ENCODE data around the gene ZFC3H1. TPM values are rescaled to one million over a fixed set of nuclear protein-coding genes. Genes with fewer than 3 reads are reported as not detected.

ZFC3H1 gene
- total and polyA plus RNA-seq, 8 donors: 8.6 to 32.6 (median 18.8) TPM

GRCh38 chr12:71682466-71682865, 18.8 kb upstream of the ZFC3H1 start:
- no peak overlapping the region for H3K4me3 ChIP-seq
- no peak overlapping the region for H3K27ac ChIP-seq
- peaks cover 0 to 8% (median 4%) of the 10 kb centered on the region in 3 donors for H3K4me1 ChIP-seq
- intact Hi-C loops (cut with DNase I): no loop called here
- no peak for FAIRE-seq
- no peak for DNase-seq
- no peak for TF ChIP-seq CTCF (IDR thresholded peaks at IDR 0.05)
- no peaks in the 10 kb centered on the region for H3K36me3 ChIP-seq
- H3K27me3 ChIP-seq: no peaks in the 10 kb centered on the region
- ATAC-seq: no peak
- WGBS, 2 donors: 86 to 92% methylated on average over 1 of the region's 1 CpG
- H3K9me3 ChIP-seq: no peaks in the 10 kb centered on the region

- H3K4me1 ChIP-seq: peaks cover 0 to 11% (median 7%) of the 10 kb centered on the region in 3 donors
- H3K36me3 ChIP-seq: no peaks in the 10 kb centered on the region
- intact Hi-C loops (cut with DNase I): no loop called here
- DNase-seq (no peak), ATAC-seq (peak; percentile 82 to 98 (median 90)), FAIRE-seq (no peak)
- no peaks in the 10 kb centered on the region for H3K9me3 ChIP-seq
- H3K27ac ChIP-seq: no peak overlapping the region
- no peaks in the 10 kb centered on the region for H3K27me3 ChIP-seq
- no peak for TF ChIP-seq CTCF (IDR thresholded peaks at IDR 0.05)
- H3K4me3 ChIP-seq: no peak overlapping the region
- WGBS, 2 donors: 24 to 28% methylated on average over 1 of the region's 1 CpG
These were observed 8.2 kb upstream of the ZFC3H1 start for GRCh38 chr12:71671816-71672215.

- H3K4me1 ChIP-seq: peaks cover 0 to 11% (median 7%) of the 10 kb centered on the region in 3 donors
- no peak for FAIRE-seq
- no peak overlapping the region for H3K4me3 ChIP-seq
- TF ChIP-seq CTCF (IDR thresholded peaks at IDR 0.05): no peak
- intact Hi-C loops (cut with DNase I): no loop called here
- no peaks in the 10 kb centered on the region for H3K9me3 ChIP-seq
- H3K36me3 ChIP-seq: no peaks in the 10 kb centered on the region
- no peak overlapping the region for H3K27ac ChIP-seq
- DNase-seq: no peak
- H3K27me3 ChIP-seq: no peaks in the 10 kb centered on the region
- ATAC-seq: peak in 3 of 4 donors; percentile 6 to 20 (median 17)
These were observed 7.7 kb upstream of the ZFC3H1 start for GRCh38 chr12:71671311-71671710.

GRCh38 chr12:71666259-71666658, 2.6 kb upstream of the ZFC3H1 start:
- Histone ChIP-seq H3K4me3 (no peak overlapping the region), H3K9me3 (no peaks in the 10 kb centered on the region), H3K27ac (no peak overlapping the region), H3K36me3 (no peaks in the 10 kb centered on the region), H3K27me3 (no peaks in the 10 kb centered on the region), H3K4me1 (peaks cover 6 to 18% (median 17%) of the 10 kb centered on the region in 3 donors)
- DNase-seq (no peak), ATAC-seq (no peak), FAIRE-seq (no peak)
- intact Hi-C loops (cut with DNase I): no loop called here
- TF ChIP-seq CTCF (IDR thresholded peaks at IDR 0.05): no peak
- WGBS, 2 donors: 96% methylated on average over 5 of the region's 5 CpGs

GRCh38 chr12:71665090-71665463, 1.4 kb upstream of the ZFC3H1 start:
- 3 to 7% methylated on average over 4 of the region's 4 CpGs for WGBS, 2 donors
- intact Hi-C loops (cut with DNase I): no loop called here
- DNase-seq (peak in 1 of 6 donors; percentile 24), FAIRE-seq (no peak), ATAC-seq (no peak)
- Histone ChIP-seq H3K36me3 (peaks cover 0 to under 1% (median 0%) of the 10 kb centered on the region in 3 donors), H3K4me1 (peaks cover 11 to 29% (median 27%) of the 10 kb centered on the region in 3 donors), H3K27ac (peak overlapping the region; percentile 93 to 100 (median 96)), H3K4me3 (peak overlapping the region; percentile 70 to 89 (median 81)), H3K9me3 (no peaks in the 10 kb centered on the region), H3K27me3 (no peaks in the 10 kb centered on the region)
- TF ChIP-seq CTCF (IDR thresholded peaks at IDR 0.05): no peak

Data from pancreas (tissue), 10 donors.